HCT116 (cell line): ENCODE measurements around the gene OR6P1. TPM values are rescaled to one million over a fixed set of nuclear protein-coding genes. Genes with fewer than 3 reads are reported as not detected.

Experiments
- ATAC-seq: fragments of 200-7000 bp; cut with Tn5 transposase; 2 replicates; pipeline ENCODE4 v1.9.1; 2020; ENCODE audit warnings: mild to moderate bottlenecking, moderate library complexity
- BruUV-seq: library from RNA; stranded (reverse); fragments of 400-500 nt; replicated peaks from 2 replicates; lab custom pipeline; 2021; lab: Mats Ljungman, UMichigan
- CTCF ChIA-PET: fragments of 300-600 bp; sonication (Branson Sonifier 250); formaldehyde crosslinking; loops from one replicate; lab custom pipeline; 2021; ENCODE audit warnings: antibody characterized with exemption; lab: Charles Lee
- POLR2A ChIA-PET: fragments of 300-600, 350-600 bp; sonication (Branson Sonifier 250); formaldehyde crosslinking; loops from one replicate; lab custom pipeline; 2021; ENCODE audit warnings: antibody characterized with exemption; lab: Charles Lee
- RAD21 ChIA-PET, 2 experiments: fragments of 300-600 bp; sonication (Branson Sonifier 250); formaldehyde crosslinking; loops; one replicate each; lab custom pipeline; 2023; ENCODE audit warnings: low total read pairs in 2 of 2; ENCODE audit not compliant: uncharacterized antibody in 2 of 2, unreplicated experiment in 2 of 2, low non-redundant PET in 1 of 2; lab: Charles Lee
- DNase-seq: peaks from one replicate; pipeline ENCODE4 v3.0.0-alpha.2; 2010; ENCODE audit warnings: low read depth, low spot score
- H2AFZ ChIP-seq: fragments of 200-600 bp; shearing (Covaris generic), sonication (generic); 2 replicates; pipeline ENCODE4 v1.6.1; 2017; ENCODE audit warnings: low read depth, mixed run types, mixed read lengths, antibody characterized with exemption, low read length; ENCODE audit not compliant: poor library complexity, severe bottlenecking
- H3K27ac ChIP-seq: 2 replicates; pipeline ENCODE4 v1.5.1; 2012; ENCODE audit warnings: low read depth, low read length
- H3K27me3 ChIP-seq: fragments of 200-600 bp; sonication (generic); 2 replicates; pipeline ENCODE4 v1.6.1; 2016; ENCODE audit warnings: mixed run types, low read length, mixed read lengths; ENCODE audit not compliant: insufficient read depth
- H3K36me3 ChIP-seq, 2 experiments: fragments of 200-500 bp in 1 of 2; fragments of 200-600 bp in 1 of 2; sonication (Bioruptor generic) in 1 of 2; sonication (generic) in 1 of 2; 2 replicates each; pipeline versions ENCODE4 v1.5.1 to v1.6.1; 2014 to 2016; ENCODE audit warnings: low read length in 2 of 2, inconsistent platforms in 1 of 2, mixed read lengths in 1 of 2, mixed run types in 1 of 2; ENCODE audit not compliant: insufficient read depth in 2 of 2, control insufficient read depth in 1 of 2
- H3K4me1 ChIP-seq, 2 experiments: fragments of 200-600 bp in 1 of 2; sonication (generic) in 1 of 2; 2 replicates each; pipeline versions ENCODE4 v1.5.1 to v1.6.1; 2012 to 2017; ENCODE audit warnings: low read length in 2 of 2, inconsistent platforms in 1 of 2, mild to moderate bottlenecking in 1 of 2, mixed read lengths in 1 of 2, mixed run types in 1 of 2, moderate library complexity in 1 of 2; ENCODE audit not compliant: insufficient read depth in 2 of 2, control insufficient read depth in 1 of 2
- H3K4me2 ChIP-seq: fragments of 200-600 bp; sonication (generic); 2 replicates; pipeline ENCODE4 v1.6.1; 2017; ENCODE audit warnings: mixed run types, low read length, mixed read lengths
- H3K4me3 ChIP-seq, 2 experiments: fragments of 200-600 bp in 1 of 2; sonication (generic) in 1 of 2; replicated peaks in 1 of 2; 2 replicates each; pipeline ENCODE4 v1.5.1; 2011 to 2016; ENCODE audit warnings: low read length in 2 of 2, control low read depth in 1 of 2, low read depth in 1 of 2, mild to moderate bottlenecking in 1 of 2, mixed read lengths in 1 of 2, mixed run types in 1 of 2
- H3K79me2 ChIP-seq: fragments of 200-600 bp; sonication (generic); 2 replicates; pipeline ENCODE4 v1.6.1; 2017; ENCODE audit warnings: mild to moderate bottlenecking, mixed run types, low read length, moderate library complexity, mixed read lengths; ENCODE audit not compliant: insufficient read depth
- H3K9ac ChIP-seq: fragments of 200-600 bp; sonication (generic); 2 replicates; pipeline ENCODE4 v1.6.1; 2016; ENCODE audit warnings: low read length, mixed read lengths
- H3K9me2 ChIP-seq: fragments of 200-600 bp; sonication (generic), shearing (Covaris generic); 2 replicates; pipeline ENCODE4 v1.6.1; 2017; ENCODE audit warnings: mixed run types, mild to moderate bottlenecking, moderate library complexity; ENCODE audit not compliant: insufficient read depth
- H3K9me3 ChIP-seq, 2 experiments: fragments of 200-500 bp in 1 of 2; fragments of 200-600 bp in 1 of 2; sonication (Bioruptor generic) in 1 of 2; sonication (generic) in 1 of 2; 2 replicates each; pipeline ENCODE4 v1.6.1; 2014 to 2017; ENCODE audit warnings: low read length in 2 of 2, mixed read lengths in 2 of 2, inconsistent platforms in 1 of 2, low read depth in 1 of 2, mild to moderate bottlenecking in 1 of 2, mixed run types in 1 of 2, moderate library complexity in 1 of 2; ENCODE audit not compliant: control insufficient read depth in 1 of 2, insufficient read depth in 1 of 2
- H4K20me1 ChIP-seq: fragments of 200-600 bp; sonication (generic), shearing (Covaris generic); 2 replicates; pipeline ENCODE4 v1.6.1; 2017; ENCODE audit warnings: mixed run types, mild to moderate bottlenecking, moderate library complexity; ENCODE audit not compliant: insufficient read depth
- ATF3 ChIP-seq: IDR thresholded peaks from 2 replicates; pipeline ENCODE4 v1.6.1; 2012
- CBX3 ChIP-seq: IDR thresholded peaks from 2 replicates; pipeline ENCODE4 v1.6.1; 2012; ENCODE audit warnings: low read depth
- CEBPB ChIP-seq: IDR thresholded peaks from 2 replicates; pipeline ENCODE4 v1.6.1; 2012; ENCODE audit warnings: low read depth
- CTCF ChIP-seq, 3 experiments: fragments of 200-600 bp in 1 of 3; sonication (generic) in 1 of 3; IDR thresholded peaks in 2 of 3; conservative IDR thresholded peaks in 1 of 3; 2 replicates each; pipeline ENCODE4 v1.5.1; 2012 to 2017; ENCODE audit warnings: low read depth in 2 of 3, low read length in 2 of 3, antibody characterized with exemption in 1 of 3, borderline replicate concordance in 1 of 3, control low read depth in 1 of 3, mild to moderate bottlenecking in 1 of 3, mixed read lengths in 1 of 3, mixed run types in 1 of 3, moderate library complexity in 1 of 3; ENCODE audit not compliant: insufficient read depth in 1 of 3
- EGR1 ChIP-seq: IDR thresholded peaks from 2 replicates; pipeline ENCODE4 v1.6.1; 2012; ENCODE audit warnings: low read depth
- ELF1 ChIP-seq: IDR thresholded peaks from 2 replicates; pipeline ENCODE4 v1.6.1; 2012; ENCODE audit warnings: low read depth, borderline replicate concordance
- EZH2phosphoT487 ChIP-seq: fragments of 200-600 bp; IDR thresholded peaks from 2 replicates; pipeline ENCODE4 v1.6.1; 2018; ENCODE audit warnings: antibody characterized with exemption, borderline replicate concordance
- FOSL1 ChIP-seq: IDR thresholded peaks from 2 replicates; pipeline ENCODE4 v1.6.1; 2012; ENCODE audit warnings: low read depth
- JUND ChIP-seq: IDR thresholded peaks from 2 replicates; pipeline ENCODE4 v1.6.1; 2012
- MAX ChIP-seq: IDR thresholded peaks from 2 replicates; pipeline ENCODE4 v1.6.1; 2012
- POLR2A ChIP-seq: IDR thresholded peaks from 2 replicates; pipeline ENCODE4 v1.7.0; 2011; ENCODE audit warnings: borderline replicate concordance; ENCODE audit not compliant: insufficient read depth, insufficient read length; ENCODE audit errors: extremely low read depth
- POLR2AphosphoS5 ChIP-seq: IDR thresholded peaks from 2 replicates; pipeline ENCODE4 v1.6.1; 2011; ENCODE audit warnings: mild to moderate bottlenecking, low read depth, low read length, moderate library complexity
- SIN3A ChIP-seq: IDR thresholded peaks from 2 replicates; pipeline ENCODE4 v1.6.1; 2012; ENCODE audit warnings: low read depth
- SRF ChIP-seq: IDR thresholded peaks from 2 replicates; pipeline ENCODE4 v1.6.1; 2012; ENCODE audit warnings: low read depth
- YY1 ChIP-seq: IDR thresholded peaks from 2 replicates; pipeline ENCODE4 v1.6.1; 2011; ENCODE audit warnings: low read length, low read depth, moderate library complexity, mild to moderate bottlenecking; ENCODE audit not compliant: insufficient replicate concordance; ENCODE audit errors: extremely low read depth
- ZBTB33 ChIP-seq: IDR thresholded peaks from 2 replicates; pipeline ENCODE4 v1.6.1; 2011; ENCODE audit warnings: mild to moderate bottlenecking, low read length, moderate library complexity; ENCODE audit not compliant: insufficient replicate concordance; ENCODE audit errors: extremely low read depth
- ZFX ChIP-seq: fragments of 450-650 bp; IDR thresholded peaks from 2 replicates; pipeline ENCODE4 v1.6.1; 2017
- ZNF274 ChIP-seq: fragments of 200-500 bp; sonication (Bioruptor generic); IDR thresholded peaks from 2 replicates; pipeline ENCODE4 v1.6.1; 2014; ENCODE audit warnings: mild to moderate bottlenecking, low read depth, low read length, inconsistent platforms
- intact Hi-C: fragments of 100-400 bp; cut with micrococcal nuclease; formaldehyde crosslinking; loops from 2 replicates; pipeline ENCODE4 v1.10.0; 2022
- total RNA-seq: library from RNA; stranded (reverse); gene quantifications from one replicate; pipeline ENCODE4 v1.2.1, GENCODE V29; 2021; ENCODE audit not compliant: unreplicated experiment

The OR6P1 gene
- total RNA-seq, 1 experiment from 2014 or later = not detected

- H3K27ac ChIP-seq = no peak overlapping the region
- H3K36me3 ChIP-seq = no peaks in the 10 kb centered on the region
- ATAC-seq = no peak
- TF ChIP-seq MAX = no peak
- TF ChIP-seq FOSL1 = no peak
- no peak for TF ChIP-seq ZBTB33
- TF ChIP-seq, all 23 proteins: peak for 0
- no peaks in the 10 kb centered on the region for H3K27me3 ChIP-seq
- no peaks in the 10 kb centered on the region for H3K9me2 ChIP-seq
- peaks cover 0 to 3% of the 10 kb centered on the region in 2 experiments; a peak in 1 of 4 replicates for H3K9me3 ChIP-seq
- ChIA-PET POLR2A (no interaction called here), RAD21 (no interaction called here), CTCF (no interaction called here)
- H3K9ac ChIP-seq = no peak overlapping the region
- no peaks in the 10 kb centered on the region for H4K20me1 ChIP-seq
- H2AFZ ChIP-seq = no peak overlapping the region
- no peak overlapping the region for H3K4me2 ChIP-seq
- no peaks in the 10 kb centered on the region for H3K4me1 ChIP-seq
- no peak for DNase-seq
- no peaks in the 10 kb centered on the region for H3K79me2 ChIP-seq
- no peak overlapping the region for H3K4me3 ChIP-seq
- intact Hi-C loops = no loop called here
- no TSS peak for BruUV-seq
Observed at GRCh38 chr1:158600735-158601134, 30.4 kb upstream of the OR6P1 start.

GRCh38 chr1:158586942-158587341 is 16.6 kb upstream of the OR6P1 start:
- intact Hi-C loops = no loop called here
- Histone ChIP-seq H2AFZ (no peak overlapping the region), H3K4me3 (no peak overlapping the region), H3K79me2 (no peaks in the 10 kb centered on the region), H3K4me2 (no peak overlapping the region), H3K9ac (no peak overlapping the region), H4K20me1 (no peaks in the 10 kb centered on the region), H3K27me3 (no peaks in the 10 kb centered on the region), H3K9me2 (no peaks in the 10 kb centered on the region), H3K9me3 (no peaks in the 10 kb centered on the region), H3K27ac (no peak overlapping the region), H3K36me3 (no peaks in the 10 kb centered on the region), H3K4me1 (no peaks in the 10 kb centered on the region)
- ATAC-seq (no peak), DNase-seq (no peak)
- no TSS peak for BruUV-seq
- ChIA-PET RAD21 (no interaction called here), CTCF (no interaction called here), POLR2A (no interaction called here)
- no peak for TF ChIP-seq CTCF (IDR thresholded peaks at IDR 0.05 in 2 of 3, conservative IDR thresholded peaks at IDR 0.05 in 1 of 3; ENCODE audit: borderline replicate concordance in 1 of 3, insufficient read depth in 1 of 3, low read depth in 2 of 3, low read length in 2 of 3)
- no peak for TF ChIP-seq EZH2phosphoT487
- no peak for TF ChIP-seq POLR2A
- TF ChIP-seq ZFX = no peak
- no peak for TF ChIP-seq SRF
- TF ChIP-seq MAX = no peak
- TF ChIP-seq YY1 = no peak
- no peak for TF ChIP-seq FOSL1
- TF ChIP-seq CEBPB = no peak
- TF ChIP-seq ZNF274 = no peak
- TF ChIP-seq ELF1 = no peak
- no peak for TF ChIP-seq EGR1
- TF ChIP-seq POLR2AphosphoS5 = no peak
- TF ChIP-seq CBX3 = no peak
- no peak for TF ChIP-seq JUND
- no peak for TF ChIP-seq ATF3
- no peak for TF ChIP-seq SIN3A
